GM23338 (cell line): ENCODE results near the gene KRIT1. TPM values are rescaled to one million over a fixed set of nuclear protein-coding genes. Genes with fewer than 3 reads are reported as not detected.

Experiments used
- ATAC-seq: fragments of 200-7000 bp; cut with Tn5 transposase; 3 replicates; pipeline ENCODE4 v1.9.1; 2020
- DNase-seq: peaks from one replicate; pipeline ENCODE4 v3.0.0-alpha.2; 2015; ENCODE audit warnings: low spot score
- H2AFZ ChIP-seq: fragments of 200-600 bp; sonication (generic); 2 replicates; pipeline ENCODE4 v1.8.0; 2016; ENCODE audit warnings: antibody characterized with exemption, mild to moderate bottlenecking, moderate library complexity
- H3F3A ChIP-seq: fragments of 200-600 bp; sonication (generic); replicated peaks from 2 replicates; pipeline ENCODE4 v1.8.0; 2017; ENCODE audit warnings: antibody characterized with exemption, mixed run types, low read depth
- H3K27ac ChIP-seq: fragments of 200-600 bp; sonication (generic); 2 replicates; pipeline ENCODE4 v1.6.1; 2016; ENCODE audit warnings: low read depth
- H3K27me3 ChIP-seq: fragments of 200-600 bp; sonication (generic); 2 replicates; pipeline ENCODE4 v1.8.0; 2016; ENCODE audit warnings: mild to moderate bottlenecking, mixed run types, moderate library complexity; ENCODE audit not compliant: insufficient read depth
- H3K36me3 ChIP-seq: fragments of 200-600 bp; sonication (generic); 2 replicates; pipeline ENCODE4 v1.8.0; 2016; ENCODE audit warnings: mild to moderate bottlenecking; ENCODE audit not compliant: insufficient read depth
- H3K4me1 ChIP-seq: fragments of 200-600 bp; sonication (generic); 2 replicates; pipeline ENCODE4 v1.8.0; 2016; ENCODE audit warnings: mild to moderate bottlenecking, moderate library complexity; ENCODE audit not compliant: insufficient read depth
- H3K4me2 ChIP-seq: fragments of 200-600 bp; sonication (generic); 2 replicates; pipeline ENCODE4 v1.7.1; 2017; ENCODE audit warnings: mixed run types
- H3K4me3 ChIP-seq: fragments of 200-600 bp; sonication (generic); 2 replicates; pipeline ENCODE4 v1.6.1; 2016; ENCODE audit warnings: mixed run types
- H3K79me2 ChIP-seq: fragments of 200-600 bp; sonication (generic); replicated peaks from 2 replicates; pipeline ENCODE4 v1.8.0; 2017; ENCODE audit warnings: mild to moderate bottlenecking; ENCODE audit not compliant: insufficient read depth
- H3K9me2 ChIP-seq: fragments of 200-600 bp; sonication (generic); 2 replicates; pipeline ENCODE4 v1.8.0; 2017; ENCODE audit not compliant: insufficient read depth
- H4K20me1 ChIP-seq: fragments of 200-600 bp; sonication (generic); replicated peaks from 2 replicates; pipeline ENCODE4 v1.8.0; 2017; ENCODE audit warnings: mild to moderate bottlenecking; ENCODE audit not compliant: insufficient read depth
- H3K27ac Mint-ChIP-seq: 2 replicates; pipeline ENCODE4 v1.8.0; 2020; ENCODE audit warnings: inconsistent platforms, mild to moderate bottlenecking, moderate library complexity, mixed read lengths
- H3K27me3 Mint-ChIP-seq: 3 replicates; pipeline ENCODE4 v1.8.0; 2022; ENCODE audit warnings: low read depth, mild to moderate bottlenecking, moderate library complexity, mixed read lengths, inconsistent platforms; ENCODE audit not compliant: insufficient read depth, poor library complexity
- H3K36me3 Mint-ChIP-seq: 3 replicates; pipeline ENCODE4 v1.8.0; 2021; ENCODE audit warnings: low read depth, mild to moderate bottlenecking, inconsistent platforms, moderate library complexity, mixed read lengths
- H3K4me1 Mint-ChIP-seq: 3 replicates; pipeline ENCODE4 v1.8.0; 2020; ENCODE audit warnings: mild to moderate bottlenecking, inconsistent platforms, mixed read lengths
- H3K4me3 Mint-ChIP-seq: 3 replicates; pipeline ENCODE4 v1.8.0; 2021; ENCODE audit warnings: moderate library complexity, mild to moderate bottlenecking, inconsistent platforms, mixed read lengths
- H3K9me3 Mint-ChIP-seq: 3 replicates; pipeline ENCODE4 v1.8.0; 2020; ENCODE audit warnings: moderate library complexity, mild to moderate bottlenecking, inconsistent platforms, mixed read lengths
- CREB1 ChIP-seq: fragments of 250-450 bp; sonication (Bioruptor Pico); IDR thresholded peaks from 2 replicates; pipeline ENCODE4 v1.5.0; 2020; ENCODE audit warnings: low read depth, mild to moderate bottlenecking, moderate library complexity
- EZH2 ChIP-seq: fragments of 200-600 bp; sonication (generic); IDR thresholded peaks from one replicate; pipeline ENCODE4 v1.8.0; 2017; ENCODE audit warnings: antibody characterized with exemption, mild to moderate bottlenecking, low read depth; ENCODE audit not compliant: unreplicated experiment
- EZH2phosphoT487 ChIP-seq: fragments of 200-600 bp; sonication (generic); IDR thresholded peaks from one replicate; pipeline ENCODE4 v1.8.1; 2018; ENCODE audit warnings: antibody characterized with exemption; ENCODE audit not compliant: unreplicated experiment
- JUNB ChIP-seq: IDR thresholded peaks from one replicate; pipeline ENCODE4 v1.6.1; 2016; ENCODE audit warnings: antibody characterized with exemption; ENCODE audit not compliant: unreplicated experiment
- NANOG ChIP-seq: IDR thresholded peaks from 2 replicates; pipeline ENCODE4 v1.6.1; 2016; ENCODE audit warnings: antibody characterized with exemption, borderline replicate concordance
- POLR2AphosphoS5 ChIP-seq: IDR thresholded peaks from 2 replicates; pipeline ENCODE4 v1.6.1; 2016; ENCODE audit warnings: antibody characterized with exemption, low read depth
- STAT1 ChIP-seq: IDR thresholded peaks from one replicate; pipeline ENCODE4 v1.6.1; 2016; ENCODE audit warnings: antibody characterized with exemption; ENCODE audit not compliant: unreplicated experiment
- ZNF114 ChIP-seq: fragments of 250-450 bp; sonication (Bioruptor Pico); IDR thresholded peaks from 2 replicates; pipeline ENCODE4 v1.5.0; 2020; ENCODE audit warnings: mild to moderate bottlenecking, moderate library complexity
- ZNF331 ChIP-seq: fragments of 250-450 bp; sonication (Bioruptor Pico); IDR thresholded peaks from 2 replicates; pipeline ENCODE4 v1.5.0; 2020; ENCODE audit warnings: low read depth, mild to moderate bottlenecking, moderate library complexity
- polyA plus RNA-seq: library from polyadenylated mRNA; unstranded; fragments of >200 nt; fragmentation: Nextera tagmentation; extraction: Ambion mirVana; gene quantifications from 2 replicates; pipeline ENCODE4 v1.2.1, GENCODE V29; 2016
- total RNA-seq: library from RNA; depleted of rRNA; stranded (reverse); fragments of >200 nt; shearing (Covaris generic); gene quantifications from 2 replicates; pipeline ENCODE4 v1.2.3, GENCODE V29; 2014
- TF ChIP-seq, protein P1 (sequence below): IDR thresholded peaks from one replicate; pipeline ENCODE4 v1.6.1; 2018; ENCODE audit warnings: antibody characterized with exemption; ENCODE audit not compliant: unreplicated experiment
- TF ChIP-seq, protein P2 (sequence below): IDR thresholded peaks from 2 replicates; pipeline ENCODE4 v1.6.1; 2016; ENCODE audit warnings: antibody characterized with exemption

The KRIT1 gene
- total and polyA plus RNA-seq, 2 experiments from 2014 or later, result 51.2 to 54.3 TPM

DNA sequence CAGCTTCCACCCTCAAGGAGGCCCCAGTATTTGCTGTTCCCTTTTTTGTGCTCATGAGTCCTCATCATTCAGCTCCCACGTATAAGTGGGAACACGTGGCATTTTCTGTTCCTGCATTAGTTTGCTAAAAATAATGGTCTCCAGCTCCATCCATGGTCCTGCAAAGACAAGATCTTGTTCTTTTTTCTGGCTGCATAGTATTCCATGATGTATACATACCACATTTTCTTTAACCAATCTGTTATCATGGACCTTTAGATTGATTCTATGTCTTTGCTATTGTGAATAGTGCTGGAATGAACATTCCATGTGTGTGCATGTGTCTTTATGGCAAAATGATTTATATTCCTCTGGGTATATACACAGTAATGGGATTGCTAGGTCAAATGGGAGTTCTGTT is 17.0 kb downstream of the KRIT1 start (continued):
- TF ChIP-seq POLR2AphosphoS5 (no peak), NANOG (no peak)
- TF ChIP-seq, protein P1, sequence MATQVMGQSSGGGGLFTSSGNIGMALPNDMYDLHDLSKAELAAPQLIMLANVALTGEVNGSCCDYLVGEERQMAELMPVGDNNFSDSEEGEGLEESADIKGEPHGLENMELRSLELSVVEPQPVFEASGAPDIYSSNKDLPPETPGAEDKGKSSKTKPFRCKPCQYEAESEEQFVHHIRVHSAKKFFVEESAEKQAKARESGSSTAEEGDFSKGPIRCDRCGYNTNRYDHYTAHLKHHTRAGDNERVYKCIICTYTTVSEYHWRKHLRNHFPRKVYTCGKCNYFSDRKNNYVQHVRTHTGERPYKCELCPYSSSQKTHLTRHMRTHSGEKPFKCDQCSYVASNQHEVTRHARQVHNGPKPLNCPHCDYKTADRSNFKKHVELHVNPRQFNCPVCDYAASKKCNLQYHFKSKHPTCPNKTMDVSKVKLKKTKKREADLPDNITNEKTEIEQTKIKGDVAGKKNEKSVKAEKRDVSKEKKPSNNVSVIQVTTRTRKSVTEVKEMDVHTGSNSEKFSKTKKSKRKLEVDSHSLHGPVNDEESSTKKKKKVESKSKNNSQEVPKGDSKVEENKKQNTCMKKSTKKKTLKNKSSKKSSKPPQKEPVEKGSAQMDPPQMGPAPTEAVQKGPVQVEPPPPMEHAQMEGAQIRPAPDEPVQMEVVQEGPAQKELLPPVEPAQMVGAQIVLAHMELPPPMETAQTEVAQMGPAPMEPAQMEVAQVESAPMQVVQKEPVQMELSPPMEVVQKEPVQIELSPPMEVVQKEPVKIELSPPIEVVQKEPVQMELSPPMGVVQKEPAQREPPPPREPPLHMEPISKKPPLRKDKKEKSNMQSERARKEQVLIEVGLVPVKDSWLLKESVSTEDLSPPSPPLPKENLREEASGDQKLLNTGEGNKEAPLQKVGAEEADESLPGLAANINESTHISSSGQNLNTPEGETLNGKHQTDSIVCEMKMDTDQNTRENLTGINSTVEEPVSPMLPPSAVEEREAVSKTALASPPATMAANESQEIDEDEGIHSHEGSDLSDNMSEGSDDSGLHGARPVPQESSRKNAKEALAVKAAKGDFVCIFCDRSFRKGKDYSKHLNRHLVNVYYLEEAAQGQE, result no peak

DNA sequence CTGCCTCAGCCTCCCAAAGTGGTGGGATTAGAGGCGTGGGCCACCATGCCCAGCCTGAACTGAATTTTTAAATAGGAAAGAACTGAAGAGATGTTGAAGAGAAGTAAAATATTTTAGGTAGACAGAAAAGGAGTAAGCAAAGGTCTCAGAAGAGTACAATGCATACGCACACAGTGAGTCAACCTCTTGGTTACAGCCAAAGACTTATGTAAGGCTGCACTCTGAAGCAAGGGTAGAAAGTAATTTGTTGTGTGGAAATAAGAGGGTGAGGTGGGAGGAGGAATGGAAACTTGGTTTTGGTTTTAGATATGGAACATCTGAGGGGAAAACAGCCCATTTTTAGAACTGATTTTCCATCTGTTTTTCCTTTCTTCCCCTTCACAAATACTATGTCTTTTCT is 17.6 kb downstream of the KRIT1 start:
- Histone ChIP-seq H3K36me3 (peaks cover 28% of the 10 kb centered on the region), H3K4me1 (no peaks in the 10 kb centered on the region), H3K27ac (no peak overlapping the region), H3K4me3 (no peak overlapping the region), H4K20me1 (no peaks in the 10 kb centered on the region), H3K27me3 (no peaks in the 10 kb centered on the region), H3F3A (no peaks in the 10 kb centered on the region), H3K9me2 (no peaks in the 10 kb centered on the region), H3K4me2 (no peak overlapping the region), H2AFZ (no peak overlapping the region), H3K79me2 (no peaks in the 10 kb centered on the region)
- Mint-ChIP-seq H3K4me1 (no peaks in the 10 kb centered on the region), H3K4me3 (no peak overlapping the region), H3K9me3 (peaks cover 3% of the 10 kb centered on the region; the same call in 1 of the 3 replicates), H3K27ac (no peak overlapping the region), H3K27me3 (no peaks in the 10 kb centered on the region), H3K36me3 (peaks cover 54% of the 10 kb centered on the region)
- TF ChIP-seq, protein P2, sequence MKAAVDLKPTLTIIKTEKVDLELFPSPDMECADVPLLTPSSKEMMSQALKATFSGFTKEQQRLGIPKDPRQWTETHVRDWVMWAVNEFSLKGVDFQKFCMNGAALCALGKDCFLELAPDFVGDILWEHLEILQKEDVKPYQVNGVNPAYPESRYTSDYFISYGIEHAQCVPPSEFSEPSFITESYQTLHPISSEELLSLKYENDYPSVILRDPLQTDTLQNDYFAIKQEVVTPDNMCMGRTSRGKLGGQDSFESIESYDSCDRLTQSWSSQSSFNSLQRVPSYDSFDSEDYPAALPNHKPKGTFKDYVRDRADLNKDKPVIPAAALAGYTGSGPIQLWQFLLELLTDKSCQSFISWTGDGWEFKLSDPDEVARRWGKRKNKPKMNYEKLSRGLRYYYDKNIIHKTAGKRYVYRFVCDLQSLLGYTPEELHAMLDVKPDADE, result no peak
- TF ChIP-seq EZH2, result no peak
- TF ChIP-seq POLR2AphosphoS5, result no peak
- no peak for TF ChIP-seq STAT1
- TF ChIP-seq ZNF331, result no peak
- no peak for TF ChIP-seq CREB1 (CRISPR knock-in tag)
- no peak for TF ChIP-seq EZH2phosphoT487
- no peak for TF ChIP-seq ZNF114 (CRISPR knock-in tag)
- no peak for TF ChIP-seq JUNB
- ATAC-seq (no peak), DNase-seq (no peak)

DNA sequence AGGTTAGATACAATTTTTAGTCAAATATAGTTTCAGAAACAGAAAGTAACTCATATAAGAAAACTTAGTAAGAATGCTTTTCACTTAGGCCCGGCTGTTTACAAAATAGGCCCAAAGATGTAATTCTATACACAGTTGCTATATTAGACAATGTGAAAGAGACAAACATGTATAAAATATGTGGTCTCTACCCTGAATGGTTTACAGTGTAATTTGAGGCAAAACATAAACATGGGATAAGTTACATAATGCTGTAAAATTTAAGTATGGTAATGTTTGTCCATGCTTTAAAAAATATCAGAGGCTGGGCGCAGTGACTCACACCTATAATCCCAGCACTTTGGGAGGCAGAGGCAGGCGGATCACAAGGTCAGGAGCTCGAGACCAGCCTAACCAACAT is 18.7 kb downstream of the KRIT1 start:
- ATAC-seq, result no peak
- Histone ChIP-seq H3K36me3 (peaks cover 30% of the 10 kb centered on the region), H3F3A (no peaks in the 10 kb centered on the region)
- TF ChIP-seq, protein P2, result no peak
- TF ChIP-seq JUNB, result no peak

More for the DNA sequence above, 18.7 kb downstream of the KRIT1 start:
- Histone ChIP-seq H2AFZ (no peak overlapping the region), H3K27me3 (no peaks in the 10 kb centered on the region), H3K79me2 (no peaks in the 10 kb centered on the region), H3K4me3 (no peak overlapping the region), H3K4me1 (no peaks in the 10 kb centered on the region), H3K27ac (no peak overlapping the region), H3K4me2 (no peak overlapping the region), H4K20me1 (no peaks in the 10 kb centered on the region), H3K9me2 (no peaks in the 10 kb centered on the region)
- H3K27me3 Mint-ChIP-seq, result no peaks in the 10 kb centered on the region
- no peak overlapping the region for H3K27ac Mint-ChIP-seq
- DNase-seq, result no peak
- H3K36me3 Mint-ChIP-seq, result peaks cover 45% of the 10 kb centered on the region
- H3K4me3 Mint-ChIP-seq, result no peak overlapping the region
- no peaks in the 10 kb centered on the region for H3K4me1 Mint-ChIP-seq
- H3K9me3 Mint-ChIP-seq, result peaks cover 3% of the 10 kb centered on the region; the same call in 1 of the 3 replicates
